ENCODE data around the gene MPDZ. TPM values are rescaled to one million over a fixed set of nuclear protein-coding genes. Genes with fewer than 3 reads are reported as not detected.

The MPDZ gene
- total RNA-seq, 4 donors from 2014 or later: 41.3 to 67.8 (median 56.8) TPM

DNA sequence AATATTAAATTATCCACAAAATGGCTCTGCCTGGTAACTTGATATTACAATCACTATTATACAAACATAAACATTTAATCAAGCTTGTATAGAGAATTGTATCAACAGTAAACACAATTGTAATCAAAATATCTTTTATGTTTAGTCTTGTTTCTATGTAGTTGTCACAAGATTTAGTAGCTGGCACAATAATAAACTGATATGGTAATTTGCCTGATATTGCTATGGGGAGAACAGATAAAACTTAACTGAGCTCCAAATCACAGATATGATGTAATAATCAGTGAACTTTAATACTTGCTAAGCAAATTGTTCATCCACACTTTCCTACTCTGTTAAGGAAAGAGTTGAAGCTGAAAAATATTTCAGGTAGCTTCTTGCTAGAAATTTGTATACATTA, 189.8 kb downstream of the MPDZ start:
- TF ChIP-seq, protein P1, sequence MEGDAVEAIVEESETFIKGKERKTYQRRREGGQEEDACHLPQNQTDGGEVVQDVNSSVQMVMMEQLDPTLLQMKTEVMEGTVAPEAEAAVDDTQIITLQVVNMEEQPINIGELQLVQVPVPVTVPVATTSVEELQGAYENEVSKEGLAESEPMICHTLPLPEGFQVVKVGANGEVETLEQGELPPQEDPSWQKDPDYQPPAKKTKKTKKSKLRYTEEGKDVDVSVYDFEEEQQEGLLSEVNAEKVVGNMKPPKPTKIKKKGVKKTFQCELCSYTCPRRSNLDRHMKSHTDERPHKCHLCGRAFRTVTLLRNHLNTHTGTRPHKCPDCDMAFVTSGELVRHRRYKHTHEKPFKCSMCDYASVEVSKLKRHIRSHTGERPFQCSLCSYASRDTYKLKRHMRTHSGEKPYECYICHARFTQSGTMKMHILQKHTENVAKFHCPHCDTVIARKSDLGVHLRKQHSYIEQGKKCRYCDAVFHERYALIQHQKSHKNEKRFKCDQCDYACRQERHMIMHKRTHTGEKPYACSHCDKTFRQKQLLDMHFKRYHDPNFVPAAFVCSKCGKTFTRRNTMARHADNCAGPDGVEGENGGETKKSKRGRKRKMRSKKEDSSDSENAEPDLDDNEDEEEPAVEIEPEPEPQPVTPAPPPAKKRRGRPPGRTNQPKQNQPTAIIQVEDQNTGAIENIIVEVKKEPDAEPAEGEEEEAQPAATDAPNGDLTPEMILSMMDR (IDR thresholded peaks at IDR 0.05; ENCODE audit: low read depth): no peak

- TF ChIP-seq, protein P1 (IDR thresholded peaks at IDR 0.05; ENCODE audit: low read depth): no peak
Measured at GRCh38 chr9:13088720-13089427, 190.6 kb downstream of the MPDZ start.

DNA sequence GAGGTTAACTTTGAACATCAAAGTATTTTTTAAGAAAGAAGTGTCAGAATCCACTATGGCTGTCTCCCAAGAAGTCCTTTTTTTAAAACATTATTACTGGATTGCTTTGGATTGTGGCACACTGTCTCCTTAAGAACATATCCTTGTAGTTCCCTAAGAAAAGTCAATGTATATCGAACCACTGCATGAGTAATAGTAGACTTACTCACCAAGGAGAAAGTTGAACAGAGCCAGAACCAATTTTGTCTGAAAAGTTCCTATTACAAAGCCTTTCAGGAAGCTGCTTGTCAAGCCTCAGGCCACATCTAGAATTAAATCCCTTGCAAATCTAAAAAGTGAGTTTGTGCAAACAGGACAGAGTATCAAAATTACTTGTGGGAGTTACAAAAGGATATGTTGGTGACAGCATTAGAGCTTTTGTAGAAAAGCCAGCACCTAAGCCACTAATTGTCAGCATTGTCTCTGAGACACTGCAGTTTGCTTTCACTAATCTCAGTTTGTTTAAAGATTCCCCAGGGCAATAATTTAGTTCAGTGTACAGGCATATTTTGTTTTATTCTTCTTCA, 195.4 kb downstream of the MPDZ start:
- TF ChIP-seq, protein P1 (IDR thresholded peaks at IDR 0.05; ENCODE audit: low read depth): no peak

DNA sequence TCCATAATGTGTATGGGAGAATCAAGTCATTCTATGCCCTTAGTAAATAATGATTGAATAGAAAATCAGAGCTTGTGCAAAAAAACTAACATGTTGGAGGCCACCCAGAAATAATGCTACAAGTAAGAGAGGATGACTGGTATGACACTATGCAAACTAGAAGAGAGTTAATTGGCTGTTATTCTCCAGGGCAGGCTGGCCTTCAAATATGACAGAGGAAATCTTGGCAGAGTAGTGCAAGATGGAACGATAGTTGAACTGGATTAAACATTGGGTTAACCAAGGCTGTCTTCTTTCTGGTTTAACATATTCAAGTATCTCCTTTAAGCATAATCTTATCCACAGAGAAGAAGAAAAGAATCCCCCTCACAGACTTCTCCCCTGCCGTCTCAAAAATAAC, 196.1 kb downstream of the MPDZ start:
- TF ChIP-seq, protein P1 (IDR thresholded peaks at IDR 0.05; ENCODE audit: low read depth): no peak

DNA sequence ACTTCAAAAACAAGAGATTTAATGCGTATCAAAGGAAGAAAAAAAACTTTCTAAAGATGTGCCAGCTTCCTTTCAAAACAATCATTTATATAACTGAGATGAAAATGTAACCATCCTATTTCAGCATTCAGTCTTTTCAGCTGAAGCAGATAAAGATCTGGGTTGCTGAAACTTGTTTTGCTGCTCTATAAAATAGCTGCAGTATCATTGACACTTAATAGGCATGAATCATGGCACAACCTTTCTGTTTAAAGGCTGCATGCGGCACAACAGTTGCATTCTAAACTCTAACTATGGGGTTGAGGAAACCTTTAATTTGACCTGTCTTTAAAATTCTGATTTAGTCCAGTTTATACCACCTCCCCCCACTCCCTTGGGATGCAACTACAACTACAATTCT, 196.7 kb downstream of the MPDZ start:
- TF ChIP-seq, protein P1 (IDR thresholded peaks at IDR 0.05; ENCODE audit: low read depth): no peak

GRCh38 chr9:13078164-13078563, 201.3 kb downstream of the MPDZ start:
- TF ChIP-seq, protein P1 (IDR thresholded peaks at IDR 0.05; ENCODE audit: low read depth): no peak

DNA sequence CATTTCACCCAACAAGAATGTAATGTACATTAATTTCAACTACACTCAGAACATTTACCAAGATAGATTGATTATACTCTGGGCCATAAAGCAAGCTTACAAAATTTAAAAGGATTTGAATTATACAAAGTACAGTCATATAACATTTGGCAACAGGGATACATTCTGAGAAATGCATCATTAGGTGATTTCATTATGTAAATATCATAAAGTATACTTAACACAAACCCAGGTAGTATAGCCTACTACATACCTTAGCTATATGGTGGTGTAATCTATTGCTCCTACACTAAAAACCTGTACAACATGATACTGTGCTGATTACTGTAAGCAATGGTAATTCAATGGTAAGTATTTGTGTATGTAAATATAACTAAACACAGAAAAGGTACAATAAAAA, 202.9 kb downstream of the MPDZ start:
- TF ChIP-seq, protein P1 (IDR thresholded peaks at IDR 0.05; ENCODE audit: low read depth): no peak
